PC-9 (cell line): ENCODE data around the gene NEUROG3. TPM values are rescaled to one million over a fixed set of nuclear protein-coding genes. Genes with fewer than 3 reads are reported as not detected.

ENCODE experiments used
- BruUV-seq: library from RNA; stranded (reverse); fragments of 400-500 nt; replicated peaks from 2 replicates; lab custom pipeline; 2021; lab: Mats Ljungman, UMichigan
- CTCF ChIA-PET: fragments of 300-600 bp; sonication (Branson Sonifier 250); formaldehyde crosslinking; loops from one replicate; lab custom pipeline; 2022; ENCODE audit warnings: antibody characterized with exemption; lab: Charles Lee
- POLR2A ChIA-PET: fragments of 300-600 bp; sonication (Branson Sonifier 250); formaldehyde crosslinking; loops from one replicate; lab custom pipeline; 2022; ENCODE audit warnings: antibody characterized with exemption; ENCODE audit not compliant: unreplicated experiment; lab: Charles Lee
- DNase-seq, 2 experiments: peaks; one replicate each; pipeline versions ENCODE4 v3.0.0 to v3.0.0-alpha.2; 2015 to 2022; ENCODE audit warnings: mixed read lengths in 1 of 2
- H2AFZ ChIP-seq: fragments of 200-600 bp; sonication (generic); 2 replicates; pipeline ENCODE4 v1.8.1; 2017; ENCODE audit warnings: antibody characterized with exemption
- H3F3A ChIP-seq: fragments of 200-600 bp; sonication (generic); 2 replicates; pipeline ENCODE4 v1.8.1; 2017; ENCODE audit warnings: antibody characterized with exemption, mild to moderate bottlenecking, low read depth; ENCODE audit not compliant: insufficient read depth
- H3K27ac ChIP-seq: fragments of 200-600 bp; sonication (generic); 2 replicates; pipeline ENCODE4 v1.6.1; 2016; ENCODE audit warnings: mixed run types
- H3K27me3 ChIP-seq: fragments of 200-600 bp; sonication (generic); 2 replicates; pipeline ENCODE4 v1.6.1; 2016; ENCODE audit warnings: low read depth, mixed run types; ENCODE audit not compliant: insufficient read depth
- H3K36me3 ChIP-seq: fragments of 200-600 bp; sonication (generic); 2 replicates; pipeline ENCODE4 v1.6.1; 2016; ENCODE audit warnings: low read depth, mixed run types
- H3K4me1 ChIP-seq: fragments of 200-600 bp; sonication (generic); replicated peaks from 2 replicates; pipeline ENCODE4 v1.6.1; 2016; ENCODE audit warnings: mixed run types; ENCODE audit not compliant: insufficient read depth
- H3K4me2 ChIP-seq: fragments of 200-600 bp; sonication (generic); 2 replicates; pipeline ENCODE4 v1.6.1; 2017; ENCODE audit warnings: mixed run types
- H3K4me3 ChIP-seq: fragments of 200-600 bp; sonication (generic); 2 replicates; pipeline ENCODE4 v1.6.1; 2016; ENCODE audit warnings: mixed run types
- H3K79me2 ChIP-seq: fragments of 200-600 bp; sonication (generic); 2 replicates; pipeline ENCODE4 v1.6.1; 2017; ENCODE audit warnings: low read depth, mixed run types
- H3K9me2 ChIP-seq: fragments of 200-600 bp; sonication (generic); 2 replicates; pipeline ENCODE4 v1.8.1; 2017; ENCODE audit warnings: mild to moderate bottlenecking; ENCODE audit not compliant: insufficient read depth
- H3K9me3 ChIP-seq: fragments of 200-600 bp; sonication (generic); 2 replicates; pipeline ENCODE4 v1.8.1; 2016; ENCODE audit warnings: low read depth; ENCODE audit not compliant: insufficient read depth
- H4K20me1 ChIP-seq: fragments of 200-600 bp; sonication (generic); 2 replicates; pipeline ENCODE4 v1.8.1; 2017; ENCODE audit not compliant: insufficient read depth
- CTCF ChIP-seq: fragments of 200-600 bp; sonication (generic); conservative IDR thresholded peaks from 2 replicates; pipeline ENCODE4 v1.6.1; 2017; ENCODE audit warnings: mixed run types, antibody characterized with exemption, mild to moderate bottlenecking, moderate library complexity
- EZH2 ChIP-seq: fragments of 200-600 bp; sonication (generic); IDR thresholded peaks from 2 replicates; pipeline ENCODE4 v1.8.0; 2017; ENCODE audit warnings: antibody characterized with exemption, low read depth
- intact Hi-C: fragments of 100-400 bp; cut with micrococcal nuclease; formaldehyde crosslinking; loops from one replicate; pipeline ENCODE4 v1.10.0; 2022; ENCODE audit not compliant: unreplicated experiment
- total RNA-seq: library from RNA; stranded (reverse); gene quantifications from 2 replicates; pipeline ENCODE4 v1.2.3, GENCODE V29; 2021

The NEUROG3 gene
- total RNA-seq, 1 experiment from 2014 or later = not detected

GRCh38 chr10:69588358-69588757, 15.1 kb upstream of the NEUROG3 start:
- no peaks in the 10 kb centered on the region for H3K4me1 ChIP-seq
- no peak overlapping the region for H2AFZ ChIP-seq
- ChIA-PET CTCF (interaction anchor here (0.7 kb wide), 1 partner anchor 20 kb away, joined by 8 read pairs; no protein-coding TSS in a partner anchor), POLR2A (no interaction called here)
- H3K9me3 ChIP-seq = no peaks in the 10 kb centered on the region
- intact Hi-C loops = no loop called here
- no peak overlapping the region for H3K4me2 ChIP-seq
- no TSS peak for BruUV-seq
- H3K27me3 ChIP-seq = peaks cover 60% of the 10 kb centered on the region
- no peaks in the 10 kb centered on the region for H4K20me1 ChIP-seq
- no peaks in the 10 kb centered on the region for H3F3A ChIP-seq
- DNase-seq = no peak
- no peak overlapping the region for H3K27ac ChIP-seq
- H3K4me3 ChIP-seq = no peak overlapping the region
- no peaks in the 10 kb centered on the region for H3K9me2 ChIP-seq
- no peaks in the 10 kb centered on the region for H3K36me3 ChIP-seq
- no peaks in the 10 kb centered on the region for H3K79me2 ChIP-seq
- no peak; the same call in 1 of the 2 replicates for TF ChIP-seq CTCF
- no peak for TF ChIP-seq EZH2

GRCh38 chr10:69584624-69585023, 11.4 kb upstream of the NEUROG3 start:
- Histone ChIP-seq H3K4me2 (no peak overlapping the region), H3K4me1 (no peaks in the 10 kb centered on the region), H4K20me1 (no peaks in the 10 kb centered on the region), H3F3A (no peaks in the 10 kb centered on the region), H3K27ac (no peak overlapping the region), H3K79me2 (no peaks in the 10 kb centered on the region), H3K4me3 (no peak overlapping the region), H3K36me3 (no peaks in the 10 kb centered on the region), H3K27me3 (peaks cover 88% of the 10 kb centered on the region), H3K9me2 (no peaks in the 10 kb centered on the region), H2AFZ (no peak overlapping the region), H3K9me3 (no peaks in the 10 kb centered on the region)
- BruUV-seq = no TSS peak
- intact Hi-C loops = no loop called here
- POLR2A ChIA-PET = no interaction called here
- DNase-seq = no peak
- CTCF ChIA-PET = no interaction called here
- TF ChIP-seq CTCF = no peak
- TF ChIP-seq EZH2 = no peak

GRCh38 chr10:69583106-69583505, 9.9 kb upstream of the NEUROG3 start:
- H3K4me1 ChIP-seq = no peaks in the 10 kb centered on the region
- H3K4me3 ChIP-seq = no peak overlapping the region
- POLR2A ChIA-PET = interaction anchor here (0.6 kb wide), 1 partner anchor 183 kb away, joined by 3 read pairs; no protein-coding TSS in a partner anchor
- no peaks in the 10 kb centered on the region for H3F3A ChIP-seq
- H3K27me3 ChIP-seq = peaks cover 93% of the 10 kb centered on the region
- H4K20me1 ChIP-seq = no peaks in the 10 kb centered on the region
- TF ChIP-seq EZH2 (no peak), CTCF (no peak)
- no peak for DNase-seq
- no TSS peak for BruUV-seq
- CTCF ChIA-PET = no interaction called here
- no peaks in the 10 kb centered on the region for H3K36me3 ChIP-seq
- H3K27ac ChIP-seq = no peak overlapping the region
- H2AFZ ChIP-seq = no peak overlapping the region
- H3K9me2 ChIP-seq = no peaks in the 10 kb centered on the region
- no peaks in the 10 kb centered on the region for H3K79me2 ChIP-seq
- no peak overlapping the region for H3K4me2 ChIP-seq
- no peaks in the 10 kb centered on the region for H3K9me3 ChIP-seq
- intact Hi-C loops = no loop called here
